Sigmoid colon (tissue), 7 donors: ENCODE measurements around the gene SLC25A53. TPM values are rescaled to one million over a fixed set of nuclear protein-coding genes. Genes with fewer than 3 reads are reported as not detected.

Experiments used
- DNase-seq: peaks from one replicate; pipeline ENCODE4 v3.0.0-alpha.2; 2019
- H3K27ac ChIP-seq, 4 donors: fragments of 200-600 bp; sonication (generic); one replicate each; pipeline ENCODE4 v1.5.1; 2016 to 2019; ENCODE audit warnings: mild to moderate bottlenecking in 1 of 4
- H3K27me3 ChIP-seq, 3 donors: fragments of 200-600 bp; sonication (generic); one replicate each; pipeline ENCODE4 v1.5.1; 2019; ENCODE audit warnings: mild to moderate bottlenecking in 1 of 3
- H3K36me3 ChIP-seq, 4 donors: fragments of 200-600 bp; sonication (generic); one replicate each; pipeline ENCODE4 v1.5.1; 2016 to 2019
- H3K4me1 ChIP-seq, 4 donors: fragments of 200-600 bp; sonication (generic); one replicate each; pipeline ENCODE4 v1.5.1; 2017 to 2019
- H3K4me3 ChIP-seq, 4 donors: fragments of 200-600 bp; sonication (generic); one replicate each; pipeline ENCODE4 v1.5.1; 2017 to 2019; ENCODE audit warnings: mild to moderate bottlenecking in 2 of 4, moderate library complexity in 1 of 4
- H3K9me3 ChIP-seq, 4 donors: fragments of 200-600 bp in 3 of 4; sonication (generic) in 3 of 4; one replicate each; pipeline versions ENCODE4 v1.5.1 to v1.6.1; 2013 to 2019
- CTCF ChIP-seq, 4 experiments: fragments of 450-650 bp in 3 of 4; fragments of 200-600 bp in 1 of 4; IDR thresholded peaks; one replicate each; pipeline ENCODE4 v1.5.1; 2016 to 2019; ENCODE audit warnings: antibody characterized with exemption in 4 of 4, mild to moderate bottlenecking in 3 of 4, moderate library complexity in 2 of 4
- EP300 ChIP-seq, 4 donors: sonication (generic); formaldehyde crosslinking; IDR thresholded peaks; one replicate each; pipeline ENCODE4 v1.6.1; 2017; ENCODE audit warnings: antibody characterized with exemption in 4 of 4
- POLR2A ChIP-seq, 2 donors: fragments of 450-650 bp; IDR thresholded peaks; one replicate each; pipeline ENCODE4 v1.6.1; 2016; ENCODE audit warnings: antibody characterized with exemption in 2 of 2, mild to moderate bottlenecking in 2 of 2, moderate library complexity in 2 of 2
- POLR2AphosphoS5 ChIP-seq, 4 donors: sonication (generic); formaldehyde crosslinking; IDR thresholded peaks; one replicate each; pipeline ENCODE4 v1.6.1; 2017; ENCODE audit warnings: antibody characterized with exemption in 4 of 4
- whole genome bisulfite sequencing, 2 donors: extraction: QIAGEN DNeasy Blood & Tissue Kit; methylation state at CpG; one replicate each; pipeline ENCODE4 v1.1.7; 2013; 5-methylcytosine and 5-hydroxymethylcytosine counted together
- intact Hi-C: fragments of 100-400 bp; cut with DNase I; formaldehyde crosslinking; loops from one replicate; pipeline ENCODE4 v1.15.1; 2023
- polyA plus RNA-seq, 3 donors: library from polyadenylated mRNA; stranded (reverse); fragments of 200-250 nt; gene quantifications; one replicate each; pipeline ENCODE4 v1.2.3, GENCODE V29; 2013
- total RNA-seq, 4 donors: library from RNA; depleted of rRNA; stranded (reverse); fragments of >200 nt; gene quantifications; one replicate each; pipeline ENCODE4 v1.1.0, GENCODE V29; 2016
- donor health status: healthy with polysubstance abuse.
- donor health status: Bipolar disorder and iron deficiency.
- donor health status: healthy.

The SLC25A53 gene
- total and polyA plus RNA-seq, 7 donors, result 8.2 to 23.5 (median 14.7) TPM

- Histone ChIP-seq H3K27ac (no peak overlapping the region), H3K4me3 (no peak overlapping the region), H3K36me3 (no peaks in the 10 kb centered on the region), H3K4me1 (no peaks in the 10 kb centered on the region), H3K27me3 (no peaks in the 10 kb centered on the region), H3K9me3 (no peaks in the 10 kb centered on the region)
- intact Hi-C loops, result no loop called here
- TF ChIP-seq EP300 (IDR thresholded peaks at IDR 0.05) (no peak), CTCF (IDR thresholded peaks at IDR 0.05) (no peak)
- 46 to 90% methylated on average over 5 of the region's 5 CpGs for WGBS, 2 donors
- DNase-seq, result no peak
These were observed 34.0 kb downstream of the SLC25A53 start for GRCh38 chrX:104122829-104123228.

GRCh38 chrX:104118765-104119164, 38.0 kb downstream of the SLC25A53 start:
- WGBS, 2 donors, result 92 to 93% methylated on average over 1 of the region's 1 CpG
- H3K27me3 ChIP-seq, result no peaks in the 10 kb centered on the region
- H3K4me1 ChIP-seq, result no peaks in the 10 kb centered on the region
- no peak overlapping the region for H3K27ac ChIP-seq
- intact Hi-C loops, result no loop called here
- no peak for DNase-seq
- no peaks in the 10 kb centered on the region for H3K36me3 ChIP-seq
- TF ChIP-seq CTCF (IDR thresholded peaks at IDR 0.05) (no peak), EP300 (IDR thresholded peaks at IDR 0.05) (no peak), POLR2A (IDR thresholded peaks at IDR 0.05) (no peak), POLR2AphosphoS5 (IDR thresholded peaks at IDR 0.05) (no peak)
- H3K4me3 ChIP-seq, result no peak overlapping the region
- H3K9me3 ChIP-seq, result no peaks in the 10 kb centered on the region

- DNase-seq, result no peak
- Histone ChIP-seq H3K9me3 (no peaks in the 10 kb centered on the region), H3K27ac (no peak overlapping the region), H3K27me3 (no peaks in the 10 kb centered on the region), H3K4me1 (no peaks in the 10 kb centered on the region), H3K36me3 (no peaks in the 10 kb centered on the region), H3K4me3 (no peak overlapping the region)
- TF ChIP-seq CTCF (IDR thresholded peaks at IDR 0.05) (no peak), POLR2A (IDR thresholded peaks at IDR 0.05) (no peak), EP300 (IDR thresholded peaks at IDR 0.05) (no peak), POLR2AphosphoS5 (IDR thresholded peaks at IDR 0.05) (no peak)
- intact Hi-C loops, result no loop called here
These were observed 39.0 kb downstream of the SLC25A53 start for GRCh38 chrX:104117759-104118158.

GRCh38 chrX:104113222-104113965, 43.4 kb downstream of the SLC25A53 start:
- peak; percentile 69 for DNase-seq
- no peaks in the 10 kb centered on the region for H3K36me3 ChIP-seq
- H3K27me3 ChIP-seq, result no peaks in the 10 kb centered on the region
- intact Hi-C loops, result loop anchor here (2.0 kb wide), 2 partner anchors 15 to 195 kb away; no protein-coding TSS in a partner anchor
- peaks cover 0 to 8% (median 0%) of the 10 kb centered on the region in 4 donors for H3K4me1 ChIP-seq
- TF ChIP-seq EP300 (IDR thresholded peaks at IDR 0.05) (no peak), CTCF (IDR thresholded peaks at IDR 0.05) (peak in 2 of 4 experiments; percentile 36 to 43), POLR2AphosphoS5 (IDR thresholded peaks at IDR 0.05) (no peak), POLR2A (IDR thresholded peaks at IDR 0.05) (no peak)
- H3K9me3 ChIP-seq, result no peaks in the 10 kb centered on the region
- peak overlapping the region; percentile 40 to 61 (median 59) for H3K4me3 ChIP-seq
- 5% methylated on average over 24 of the region's 24 CpGs for WGBS, 2 donors
- peak overlapping the region; percentile 77 to 83 (median 82) for H3K27ac ChIP-seq
